ENCODE results near the gene PGM1.

The PGM1 gene

GRCh38 chr1:63643926-63644325, 50.7 kb downstream of the PGM1 start:
- Mint-ChIP-seq H3K9me3 (no peaks in the 10 kb centered on the region), H3K36me3 (ENCODE audit: insufficient read depth) (peaks cover 12% of the 10 kb centered on the region), H3K27me3 (no peaks in the 10 kb centered on the region), H3K27ac (no peak overlapping the region), H3K4me1 (ENCODE audit: low read depth in 2 of 2) (no peaks in the 10 kb centered on the region), H3K4me3 (no peak overlapping the region)
- DNase-seq (no peak), ATAC-seq (replicated peaks) (no peak)

- H3K36me3 Mint-ChIP-seq (ENCODE audit: insufficient read depth) = peaks cover 6% of the 10 kb centered on the region
- no peaks in the 10 kb centered on the region for H3K9me3 Mint-ChIP-seq
- H3K4me3 Mint-ChIP-seq = no peak overlapping the region
- H3K27me3 Mint-ChIP-seq = no peaks in the 10 kb centered on the region
- DNase-seq (no peak), ATAC-seq (replicated peaks) (no peak)
- H3K4me1 Mint-ChIP-seq (ENCODE audit: low read depth in 2 of 2) = no peaks in the 10 kb centered on the region
- no peak overlapping the region for H3K27ac Mint-ChIP-seq
These were observed 52.1 kb downstream of the PGM1 start for GRCh38 chr1:63645317-63645716.

GRCh38 chr1:63648689-63649088, 55.5 kb downstream of the PGM1 start:
- peaks cover 19% of the 10 kb centered on the region for H3K36me3 Mint-ChIP-seq (ENCODE audit: insufficient read depth)
- ATAC-seq (replicated peaks) = no peak
- no peaks in the 10 kb centered on the region for H3K4me1 Mint-ChIP-seq (ENCODE audit: low read depth in 2 of 2)
- DNase-seq = no peak
- no peaks in the 10 kb centered on the region for H3K9me3 Mint-ChIP-seq
- H3K27me3 Mint-ChIP-seq = no peaks in the 10 kb centered on the region
- H3K27ac Mint-ChIP-seq = peak overlapping the region in 1 of 2 donors; percentile 2
- no peak overlapping the region for H3K4me3 Mint-ChIP-seq

- ATAC-seq (replicated peaks) (no peak), DNase-seq (no peak)
- Mint-ChIP-seq H3K4me1 (ENCODE audit: low read depth in 2 of 2) (no peaks in the 10 kb centered on the region), H3K27me3 (no peaks in the 10 kb centered on the region), H3K36me3 (ENCODE audit: insufficient read depth) (peaks cover 19% of the 10 kb centered on the region), H3K4me3 (no peak overlapping the region), H3K27ac (no peak overlapping the region), H3K9me3 (no peaks in the 10 kb centered on the region)
These were observed 58.0 kb downstream of the PGM1 start for GRCh38 chr1:63651161-63651701.

- H3K27me3 Mint-ChIP-seq = no peaks in the 10 kb centered on the region
- no peaks in the 10 kb centered on the region for H3K4me1 Mint-ChIP-seq (ENCODE audit: low read depth in 2 of 2)
- no peak for ATAC-seq (replicated peaks)
- H3K27ac Mint-ChIP-seq = no peak overlapping the region
- no peak for DNase-seq
- H3K4me3 Mint-ChIP-seq = no peak overlapping the region
- no peaks in the 10 kb centered on the region for H3K9me3 Mint-ChIP-seq
- H3K36me3 Mint-ChIP-seq (ENCODE audit: insufficient read depth) = peaks cover 14% of the 10 kb centered on the region
These were observed 60.8 kb downstream of the PGM1 start for GRCh38 chr1:63653976-63654375.

- H3K36me3 Mint-ChIP-seq (ENCODE audit: insufficient read depth) = peaks cover 5% of the 10 kb centered on the region
- H3K27me3 Mint-ChIP-seq = no peaks in the 10 kb centered on the region
- no peak for ATAC-seq (replicated peaks)
- no peak overlapping the region for H3K27ac Mint-ChIP-seq
- peaks cover 0 to 7% of the 10 kb centered on the region in 2 donors for H3K9me3 Mint-ChIP-seq
- H3K4me3 Mint-ChIP-seq = no peak overlapping the region
- DNase-seq = no peak
- H3K4me1 Mint-ChIP-seq (ENCODE audit: low read depth in 2 of 2) = no peaks in the 10 kb centered on the region
These were observed 66.2 kb downstream of the PGM1 start for GRCh38 chr1:63659448-63659847.

GRCh38 chr1:63662056-63662836, 69.0 kb downstream of the PGM1 start:
- H3K4me3 Mint-ChIP-seq = no peak overlapping the region
- DNase-seq (no peak), ATAC-seq (replicated peaks) (no peak)
- H3K9me3 Mint-ChIP-seq = peaks cover 0 to 7% of the 10 kb centered on the region in 2 donors
- peaks cover 5% of the 10 kb centered on the region for H3K36me3 Mint-ChIP-seq (ENCODE audit: insufficient read depth)
- no peaks in the 10 kb centered on the region for H3K4me1 Mint-ChIP-seq (ENCODE audit: low read depth in 2 of 2)
- no peaks in the 10 kb centered on the region for H3K27me3 Mint-ChIP-seq
- H3K27ac Mint-ChIP-seq = no peak overlapping the region

GRCh38 chr1:63662841-63663240, 69.6 kb downstream of the PGM1 start:
- ATAC-seq (replicated peaks) (no peak), DNase-seq (no peak)
- Mint-ChIP-seq H3K9me3 (peaks cover 2 to 7% of the 10 kb centered on the region in 2 donors), H3K27ac (no peak overlapping the region), H3K4me1 (ENCODE audit: low read depth in 2 of 2) (no peaks in the 10 kb centered on the region), H3K36me3 (ENCODE audit: insufficient read depth) (peaks cover 5% of the 10 kb centered on the region), H3K4me3 (no peak overlapping the region), H3K27me3 (no peaks in the 10 kb centered on the region)

- Mint-ChIP-seq H3K4me1 (ENCODE audit: low read depth in 2 of 2) (no peaks in the 10 kb centered on the region), H3K9me3 (peaks cover 2 to 7% of the 10 kb centered on the region in 2 donors), H3K36me3 (ENCODE audit: insufficient read depth) (peaks cover 5% of the 10 kb centered on the region), H3K4me3 (no peak overlapping the region), H3K27me3 (no peaks in the 10 kb centered on the region), H3K27ac (no peak overlapping the region)
- ATAC-seq (replicated peaks) = no peak
- no peak for DNase-seq
These were observed 70.1 kb downstream of the PGM1 start for GRCh38 chr1:63663301-63663700.

GRCh38 chr1:63663873-63664272, 70.7 kb downstream of the PGM1 start:
- Mint-ChIP-seq H3K4me1 (ENCODE audit: low read depth in 2 of 2) (no peaks in the 10 kb centered on the region), H3K4me3 (no peak overlapping the region), H3K27ac (no peak overlapping the region), H3K27me3 (no peaks in the 10 kb centered on the region), H3K9me3 (peaks cover 2 to 7% of the 10 kb centered on the region in 2 donors), H3K36me3 (ENCODE audit: insufficient read depth) (peaks cover 5% of the 10 kb centered on the region)
- ATAC-seq (replicated peaks) (no peak), DNase-seq (no peak)

- no peak overlapping the region for H3K4me3 Mint-ChIP-seq
- H3K27me3 Mint-ChIP-seq = no peaks in the 10 kb centered on the region
- H3K36me3 Mint-ChIP-seq (ENCODE audit: insufficient read depth) = peaks cover 5% of the 10 kb centered on the region
- H3K27ac Mint-ChIP-seq = no peak overlapping the region
- DNase-seq (no peak), ATAC-seq (replicated peaks) (no peak)
- H3K4me1 Mint-ChIP-seq (ENCODE audit: low read depth in 2 of 2) = no peaks in the 10 kb centered on the region
- H3K9me3 Mint-ChIP-seq = peaks cover 2 to 7% of the 10 kb centered on the region in 2 donors
These were observed 71.5 kb downstream of the PGM1 start for GRCh38 chr1:63664742-63665141.

- H3K4me1 Mint-ChIP-seq (ENCODE audit: low read depth in 2 of 2) = no peaks in the 10 kb centered on the region
- H3K27ac Mint-ChIP-seq = no peak overlapping the region
- H3K27me3 Mint-ChIP-seq = no peaks in the 10 kb centered on the region
- ATAC-seq (replicated peaks) = no peak
- no peak overlapping the region for H3K4me3 Mint-ChIP-seq
- H3K9me3 Mint-ChIP-seq = peaks cover 2 to 7% of the 10 kb centered on the region in 2 donors
- DNase-seq = no peak
- peaks cover 5% of the 10 kb centered on the region for H3K36me3 Mint-ChIP-seq (ENCODE audit: insufficient read depth)
These were observed 72.2 kb downstream of the PGM1 start for GRCh38 chr1:63665410-63665809.

- no peaks in the 10 kb centered on the region for H3K4me1 Mint-ChIP-seq (ENCODE audit: low read depth in 2 of 2)
- H3K27ac Mint-ChIP-seq = no peak overlapping the region
- H3K9me3 Mint-ChIP-seq = peaks cover 2 to 7% of the 10 kb centered on the region in 2 donors
- no peak overlapping the region for H3K4me3 Mint-ChIP-seq
- no peak for ATAC-seq (replicated peaks)
- H3K27me3 Mint-ChIP-seq = no peaks in the 10 kb centered on the region
- no peak for DNase-seq
- peaks cover 5% of the 10 kb centered on the region for H3K36me3 Mint-ChIP-seq (ENCODE audit: insufficient read depth)
These were observed 72.6 kb downstream of the PGM1 start for GRCh38 chr1:63665824-63666223.

GRCh38 chr1:63668298-63668697, 75.1 kb downstream of the PGM1 start:
- Mint-ChIP-seq H3K4me1 (ENCODE audit: low read depth in 2 of 2) (no peaks in the 10 kb centered on the region), H3K9me3 (peaks cover 2 to 3% of the 10 kb centered on the region in 2 donors), H3K27me3 (no peaks in the 10 kb centered on the region), H3K36me3 (ENCODE audit: insufficient read depth) (no peaks in the 10 kb centered on the region), H3K27ac (no peak overlapping the region), H3K4me3 (no peak overlapping the region)
- DNase-seq = no peak
- no peak for ATAC-seq (replicated peaks)

Measured in effector memory CD8-positive, alpha-beta T cell (primary cell).